HK-2 (cell line): ENCODE measurements around the gene DDX53.

Experiments
- DNase-seq: peaks from one replicate; pipeline ENCODE4 v3.0.0-alpha.2; 2018; ENCODE audit not compliant: unreplicated experiment

Gene DDX53

GRCh38 chrX:23048806-23049573 lies 49.2 kb downstream of the DDX53 start:
- no peak for DNase-seq

DNA sequence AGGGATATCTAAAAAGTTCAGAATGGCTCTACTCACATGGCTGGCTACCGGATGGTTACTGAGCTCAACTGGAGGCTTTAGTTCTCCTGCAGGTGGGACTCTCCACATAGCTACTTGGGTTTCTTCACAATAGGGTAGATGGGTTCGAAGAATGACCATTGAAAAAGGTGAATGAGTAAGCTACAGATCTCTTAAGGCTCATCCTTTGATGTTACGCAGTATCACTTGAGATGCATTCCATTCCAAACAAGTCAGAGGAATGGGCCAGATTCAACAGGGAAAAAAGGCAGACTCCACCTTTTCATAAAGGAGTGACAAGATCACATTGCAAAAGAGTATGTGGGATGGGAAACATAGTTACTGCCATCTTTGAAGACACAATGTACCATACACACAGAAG lies 52.6 kb downstream of the DDX53 start:
- DNase-seq, result no peak
